Testis (tissue), 3 donors: Measurements from ENCODE around the gene IZUMO4. TPM values are rescaled to one million over a fixed set of nuclear protein-coding genes. Genes with fewer than 3 reads are reported as not detected.

Source experiments
- DNase-seq: peaks from one replicate; pipeline ENCODE4 v3.0.0-alpha.2; 2019
- H3K27ac ChIP-seq, 2 donors: fragments of 200-600 bp; sonication (generic); one replicate each; pipeline ENCODE4 v1.5.1; 2019
- H3K27me3 ChIP-seq: fragments of 200-600 bp; sonication (generic); one replicate; pipeline ENCODE4 v1.5.1; 2019
- H3K36me3 ChIP-seq: fragments of 200-600 bp; sonication (generic); one replicate; pipeline ENCODE4 v1.5.1; 2017; ENCODE audit warnings: low read depth; ENCODE audit errors: missing control alignments
- H3K4me1 ChIP-seq: fragments of 200-600 bp; sonication (generic); one replicate; pipeline ENCODE4 v1.5.1; 2019
- H3K4me3 ChIP-seq, 2 donors: fragments of 200-600 bp; sonication (generic); one replicate each; pipeline ENCODE4 v1.5.1; 2017 to 2019
- H3K9me3 ChIP-seq: fragments of 200-600 bp; sonication (generic); one replicate; pipeline ENCODE4 v1.5.1; 2017
- POLR2A ChIP-seq: fragments of 450-650 bp; IDR thresholded peaks from one replicate; pipeline ENCODE4 v1.6.1; 2017; ENCODE audit warnings: antibody characterized with exemption, mild to moderate bottlenecking, moderate library complexity
- WGBS, 2 donors: methylation state at CpG; one replicate each; pipeline ENCODE4 v1.1.5; 2018; 5-methylcytosine and 5-hydroxymethylcytosine counted together
- intact Hi-C: fragments of 100-400 bp; cut with DNase I; formaldehyde crosslinking; loops from one replicate; pipeline ENCODE4 v1.15.1; 2023; ENCODE audit warnings: low total_unique reads
- polyA plus RNA-seq: library from polyadenylated mRNA; stranded (reverse); fragments of 350-450 nt; fragmentation: Illumina TruSeq; extraction: RNeasy Lipid Tissue Mini Kit (QIAGEN cat#74804); gene quantifications from one replicate; pipeline ENCODE4 v1.2.3, GENCODE V29; 2014; ENCODE audit warnings: low read depth, low replicate concordance; ENCODE audit not compliant: insufficient read depth
- total RNA-seq, 2 donors: library from RNA; depleted of rRNA; stranded (reverse); fragments of >200 nt; gene quantifications; one replicate each; pipeline ENCODE4 v1.2.3, GENCODE V29; 2016
- TF ChIP-seq, protein P1 (sequence below), 3 experiments: fragments of 450-650 bp in 2 of 3; fragments of 200-600 bp in 1 of 3; sonication (generic) in 1 of 3; IDR thresholded peaks; one replicate each; pipeline ENCODE4 v1.5.1; 2016 to 2019; ENCODE audit warnings: antibody characterized with exemption in 3 of 3, mild to moderate bottlenecking in 2 of 3, moderate library complexity in 1 of 3

Gene IZUMO4
- total and polyA plus RNA-seq, 3 donors from 2014 or later, result 208 to 796 (median 276) TPM

DNA sequence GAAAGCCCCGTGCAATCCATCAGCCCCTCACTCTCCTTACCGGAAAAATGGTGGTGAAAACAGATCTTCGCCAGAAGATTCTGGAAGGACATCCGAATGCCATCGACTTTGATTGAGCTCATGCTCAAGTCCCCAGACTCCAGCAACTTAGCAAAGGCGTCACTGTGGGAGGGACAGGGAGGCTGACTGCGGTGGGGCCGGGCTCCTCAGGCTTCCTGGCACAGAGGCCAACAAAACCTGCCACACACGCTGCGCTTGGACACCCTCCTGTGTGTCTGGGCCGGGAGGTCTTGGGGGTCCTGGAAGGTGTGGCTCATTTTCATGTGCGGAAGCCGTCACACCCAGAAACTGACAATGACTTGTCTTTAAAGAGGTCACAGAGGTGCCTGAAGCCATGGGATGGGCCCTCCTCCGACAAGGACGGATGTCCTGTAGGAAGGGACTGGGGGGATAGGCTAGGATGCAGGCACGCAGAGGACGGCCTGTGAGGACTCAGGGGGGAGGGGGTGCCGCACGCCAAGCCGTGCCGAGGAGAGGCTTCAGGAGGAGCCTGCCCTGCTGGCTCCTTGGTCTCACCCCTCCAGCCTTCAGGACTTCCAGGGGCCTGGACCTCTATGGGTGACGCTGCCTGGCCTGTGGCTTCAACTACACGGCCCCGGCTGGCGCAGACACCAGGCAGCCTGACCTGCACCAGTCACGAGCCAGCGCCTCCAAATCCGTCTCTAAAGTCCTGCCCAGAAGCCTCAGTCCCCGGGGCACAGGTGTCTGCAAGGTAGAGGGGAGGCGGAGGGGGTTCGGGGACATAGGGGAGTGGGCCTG lies 12.5 kb downstream of the IZUMO4 start:
- no peak for DNase-seq
- no peaks in the 10 kb centered on the region for H3K9me3 ChIP-seq
- 90% methylated on average over 23 to 31 of the region's 31 CpGs for WGBS, 2 donors
- no peaks in the 10 kb centered on the region for H3K27me3 ChIP-seq
- TF ChIP-seq POLR2A, result no peak
- TF ChIP-seq, protein P1, sequence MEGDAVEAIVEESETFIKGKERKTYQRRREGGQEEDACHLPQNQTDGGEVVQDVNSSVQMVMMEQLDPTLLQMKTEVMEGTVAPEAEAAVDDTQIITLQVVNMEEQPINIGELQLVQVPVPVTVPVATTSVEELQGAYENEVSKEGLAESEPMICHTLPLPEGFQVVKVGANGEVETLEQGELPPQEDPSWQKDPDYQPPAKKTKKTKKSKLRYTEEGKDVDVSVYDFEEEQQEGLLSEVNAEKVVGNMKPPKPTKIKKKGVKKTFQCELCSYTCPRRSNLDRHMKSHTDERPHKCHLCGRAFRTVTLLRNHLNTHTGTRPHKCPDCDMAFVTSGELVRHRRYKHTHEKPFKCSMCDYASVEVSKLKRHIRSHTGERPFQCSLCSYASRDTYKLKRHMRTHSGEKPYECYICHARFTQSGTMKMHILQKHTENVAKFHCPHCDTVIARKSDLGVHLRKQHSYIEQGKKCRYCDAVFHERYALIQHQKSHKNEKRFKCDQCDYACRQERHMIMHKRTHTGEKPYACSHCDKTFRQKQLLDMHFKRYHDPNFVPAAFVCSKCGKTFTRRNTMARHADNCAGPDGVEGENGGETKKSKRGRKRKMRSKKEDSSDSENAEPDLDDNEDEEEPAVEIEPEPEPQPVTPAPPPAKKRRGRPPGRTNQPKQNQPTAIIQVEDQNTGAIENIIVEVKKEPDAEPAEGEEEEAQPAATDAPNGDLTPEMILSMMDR (IDR thresholded peaks at IDR 0.05), result no peak
- no peaks in the 10 kb centered on the region for H3K4me1 ChIP-seq
- no peaks in the 10 kb centered on the region for H3K36me3 ChIP-seq
- intact Hi-C loops, result no loop called here
- no peak overlapping the region for H3K27ac ChIP-seq
- H3K4me3 ChIP-seq, result no peak overlapping the region

DNA sequence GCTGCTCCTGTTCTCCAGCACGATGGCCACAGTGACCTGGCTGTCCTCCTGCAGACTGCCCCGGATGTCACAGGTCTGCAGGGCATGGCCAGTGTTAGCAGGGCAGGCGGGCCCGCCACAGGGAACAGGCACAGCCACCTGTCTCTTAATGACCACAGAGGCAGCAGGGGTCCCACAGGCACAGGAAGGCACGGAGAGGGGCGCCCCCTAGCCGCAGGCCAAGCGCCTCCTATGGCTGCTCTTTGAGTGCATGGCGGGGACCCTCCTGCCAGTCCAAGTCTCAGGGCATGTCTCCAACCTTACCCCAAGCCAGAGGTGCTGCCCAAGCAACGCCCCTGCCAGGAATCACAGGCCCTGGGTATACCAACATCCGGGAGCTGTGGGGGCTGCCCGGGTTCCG lies 14.1 kb downstream of the IZUMO4 start:
- H3K27ac ChIP-seq, result no peak overlapping the region
- 72 to 89% methylated on average over 2 to 13 of the region's 13 CpGs for WGBS, 2 donors
- DNase-seq, result no peak
- no peaks in the 10 kb centered on the region for H3K4me1 ChIP-seq
- no peaks in the 10 kb centered on the region for H3K27me3 ChIP-seq
- H3K36me3 ChIP-seq, result no peaks in the 10 kb centered on the region
- intact Hi-C loops, result no loop called here
- H3K9me3 ChIP-seq, result no peaks in the 10 kb centered on the region
- H3K4me3 ChIP-seq, result no peak overlapping the region
- no peak for TF ChIP-seq POLR2A
- TF ChIP-seq, protein P1 (IDR thresholded peaks at IDR 0.05), result no peak

DNA sequence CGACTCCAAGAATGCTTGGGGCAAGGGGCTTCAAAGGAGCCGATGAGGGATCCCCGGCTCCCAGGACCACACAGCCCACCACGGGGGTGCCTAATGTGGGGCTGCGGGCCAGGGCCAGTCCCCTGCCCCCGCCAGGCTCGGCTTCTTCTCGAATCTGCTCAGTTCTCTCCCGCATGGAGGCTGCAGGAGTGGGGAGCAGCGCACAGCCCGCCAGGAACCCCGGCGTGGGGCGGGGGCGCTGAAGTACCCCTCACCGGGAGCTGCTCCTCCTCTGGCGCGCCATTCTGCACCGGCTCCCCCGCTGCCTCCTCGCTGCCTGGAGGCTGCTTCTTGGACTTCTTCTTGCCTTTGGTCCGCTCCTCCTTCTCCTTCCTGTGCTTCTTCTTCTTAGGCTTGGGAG lies 14.7 kb downstream of the IZUMO4 start:
- intact Hi-C loops, result no loop called here
- Histone ChIP-seq H3K9me3 (no peaks in the 10 kb centered on the region), H3K4me1 (no peaks in the 10 kb centered on the region), H3K27ac (no peak overlapping the region), H3K36me3 (no peaks in the 10 kb centered on the region), H3K27me3 (no peaks in the 10 kb centered on the region), H3K4me3 (no peak overlapping the region)
- no peak for TF ChIP-seq POLR2A
- TF ChIP-seq, protein P1 (IDR thresholded peaks at IDR 0.05), result no peak
- no peak for DNase-seq
- 92 to 97% methylated on average over 13 to 22 of the region's 22 CpGs for WGBS, 2 donors

DNA sequence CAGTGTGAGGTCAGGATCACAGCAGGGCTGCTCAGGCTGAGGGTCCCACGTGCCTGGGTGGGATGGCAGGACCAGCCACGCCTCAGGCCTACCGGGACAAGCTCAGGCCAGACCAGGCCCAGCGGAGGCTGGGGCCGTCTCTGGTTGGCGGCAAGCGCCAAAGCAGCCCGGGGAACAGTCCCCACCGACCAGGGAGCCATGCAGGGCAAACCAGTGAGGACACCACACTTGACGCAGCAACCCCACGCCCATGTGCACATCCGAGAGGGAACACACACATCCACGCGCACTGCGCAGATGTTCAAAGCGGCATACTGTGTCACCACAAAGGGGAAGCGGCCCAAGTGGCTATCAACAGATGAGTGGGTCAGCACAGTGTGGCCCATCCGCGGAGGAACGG lies 15.2 kb downstream of the IZUMO4 start:
- no peaks in the 10 kb centered on the region for H3K9me3 ChIP-seq
- no peak overlapping the region for H3K4me3 ChIP-seq
- no peaks in the 10 kb centered on the region for H3K27me3 ChIP-seq
- WGBS, 2 donors, result 90 to 96% methylated on average over 11 to 18 of the region's 20 CpGs
- no peaks in the 10 kb centered on the region for H3K4me1 ChIP-seq
- no peak for TF ChIP-seq POLR2A
- TF ChIP-seq, protein P1 (IDR thresholded peaks at IDR 0.05), result no peak
- DNase-seq, result no peak
- intact Hi-C loops, result no loop called here
- no peaks in the 10 kb centered on the region for H3K36me3 ChIP-seq
- no peak overlapping the region for H3K27ac ChIP-seq
